GM19468 (cell line): ENCODE measurements around the gene GPHN.
A peak's percentile ranks its signal among the peaks of the same experiment; 100 is the strongest.
"Not testable (repeated sequence)": the region's sequence is repeated elsewhere in the genome, so short reads cannot be mapped to it uniquely, and the experiment has no call there.

Source experiments
- ATAC-seq: cut with Tn5 transposase; IDR thresholded peaks from one replicate; pipeline ENCODE4 v1.9.1; 2021; ENCODE audit warnings: mild to moderate bottlenecking, moderate library complexity, moderate number of reproducible peaks; ENCODE audit not compliant: unreplicated experiment; ENCODE audit errors: extremely low read depth

The GPHN gene

GRCh38 chr14:66498311-66498710 is 9.6 kb upstream of the GPHN start:
- ATAC-seq: no peak

- no peak for ATAC-seq
Measured at GRCh38 chr14:66501592-66501991, 6.4 kb upstream of the GPHN start.

GRCh38 chr14:66502836-66503235 is 5.1 kb upstream of the GPHN start:
- ATAC-seq: not testable (repeated sequence)

- ATAC-seq: no peak
Measured at GRCh38 chr14:66503532-66503931, 4.4 kb upstream of the GPHN start.

- ATAC-seq: peak; percentile 0
Measured at GRCh38 chr14:66507181-66507721, 696 bp upstream of the GPHN start.

- no peak for ATAC-seq
Measured at GRCh38 chr14:66508547-66508845, 549 bp downstream of the GPHN start.

- no peak for ATAC-seq
Measured at GRCh38 chr14:66508846-66509621, 1.1 kb downstream of the GPHN start.

GRCh38 chr14:66509874-66510273 is 1.9 kb downstream of the GPHN start:
- ATAC-seq: no peak

GRCh38 chr14:66511849-66512248 is 3.9 kb downstream of the GPHN start:
- no peak for ATAC-seq

GRCh38 chr14:66514213-66514612 is 6.3 kb downstream of the GPHN start:
- ATAC-seq: no peak

GRCh38 chr14:66530526-66530925 is 22.6 kb downstream of the GPHN start:
- no peak for ATAC-seq

- ATAC-seq: no peak
Measured at GRCh38 chr14:66539034-66539433, 31.1 kb downstream of the GPHN start.

- ATAC-seq: no peak
Measured at GRCh38 chr14:66540038-66540437, 32.1 kb downstream of the GPHN start.

GRCh38 chr14:66541627-66542026 is 33.7 kb downstream of the GPHN start:
- no peak for ATAC-seq

GRCh38 chr14:66543996-66544395 is 36.0 kb downstream of the GPHN start:
- no peak for ATAC-seq

GRCh38 chr14:66545191-66545590 is 37.2 kb downstream of the GPHN start:
- not testable (repeated sequence) for ATAC-seq

- ATAC-seq: not testable (repeated sequence)
Measured at GRCh38 chr14:66545751-66546150, 37.8 kb downstream of the GPHN start.

- ATAC-seq: no peak
Measured at GRCh38 chr14:66563731-66564130, 55.8 kb downstream of the GPHN start.

GRCh38 chr14:66568220-66568619 is 60.3 kb downstream of the GPHN start:
- ATAC-seq: no peak

GRCh38 chr14:66572826-66573225 is 64.9 kb downstream of the GPHN start:
- ATAC-seq: no peak

- ATAC-seq: no peak
Measured at GRCh38 chr14:66575014-66575413, 67.1 kb downstream of the GPHN start.

GRCh38 chr14:66575939-66576338 is 68.0 kb downstream of the GPHN start:
- no peak for ATAC-seq
